HL-60/S4 treated with phorbol 12-myristate 13-acetate at 8.2 ng/mL for 4 days and 3 days (cell line): ENCODE data around the gene SHC3.

Experiments used
- in situ Hi-C: fragments of 300-500 bp; cut with MboI; formaldehyde crosslinking; loops from 2 replicates; pipeline ENCODE4 v1.15.0; 2022; ENCODE audit warnings: low sequenced_read_pairs

The SHC3 gene

GRCh38 chr9:88991066-88992034 lies 187.3 kb downstream of the SHC3 start, which contains the start of gene S1PR3:
S1PR3 (plus strand) TSS chr9:88991468; CDS start chr9:89001201, 9,733 bp downstream.
- in situ Hi-C loops, result no loop called here

- in situ Hi-C loops, result no loop called here
Measured at GRCh38 chr9:88990729-88991065, 187.9 kb downstream of the SHC3 start.

GRCh38 chr9:88990041-88990728 lies 188.4 kb downstream of the SHC3 start:
- in situ Hi-C loops, result no loop called here

- in situ Hi-C loops, result no loop called here
Measured at GRCh38 chr9:88988796-88989641, 189.6 kb downstream of the SHC3 start.

GRCh38 chr9:88987661-88988060 lies 191.0 kb downstream of the SHC3 start:
- in situ Hi-C loops, result no loop called here

- in situ Hi-C loops, result no loop called here
Measured at GRCh38 chr9:88986776-88987175, 191.8 kb downstream of the SHC3 start.

GRCh38 chr9:88985616-88986015 lies 193.0 kb downstream of the SHC3 start:
- in situ Hi-C loops, result no loop called here

- in situ Hi-C loops, result no loop called here
Measured at GRCh38 chr9:88984543-88984883, 194.1 kb downstream of the SHC3 start.

GRCh38 chr9:88983865-88984542 lies 194.6 kb downstream of the SHC3 start:
- in situ Hi-C loops, result no loop called here

GRCh38 chr9:88980740-88981203 lies 197.8 kb downstream of the SHC3 start:
- in situ Hi-C loops, result no loop called here

GRCh38 chr9:88979791-88980190 lies 198.8 kb downstream of the SHC3 start:
- in situ Hi-C loops, result no loop called here

- in situ Hi-C loops, result no loop called here
Measured at GRCh38 chr9:88979021-88979420, 199.6 kb downstream of the SHC3 start.

- in situ Hi-C loops, result no loop called here
Measured at GRCh38 chr9:88978034-88978433, 200.6 kb downstream of the SHC3 start.

- in situ Hi-C loops, result no loop called here
Measured at GRCh38 chr9:88976890-88977257, 201.7 kb downstream of the SHC3 start.

GRCh38 chr9:88975966-88976889 lies 202.4 kb downstream of the SHC3 start:
- in situ Hi-C loops, result no loop called here

- in situ Hi-C loops, result no loop called here
Measured at GRCh38 chr9:88974641-88975040, 204.0 kb downstream of the SHC3 start.

- in situ Hi-C loops, result no loop called here
Measured at GRCh38 chr9:88973281-88974045, 205.2 kb downstream of the SHC3 start.

- in situ Hi-C loops, result no loop called here
Measured at GRCh38 chr9:88972401-88972800, 206.2 kb downstream of the SHC3 start.
